H1 (cell line): ENCODE results near the gene RPUSD4. TPM values are rescaled to one million over a fixed set of nuclear protein-coding genes. Genes with fewer than 3 reads are reported as not detected.

Source experiments
- SP4 ChIP-seq: IDR thresholded peaks from 2 replicates; pipeline ENCODE4 v1.6.1; 2012; ENCODE audit warnings: low read length, inconsistent platforms
- polyA plus RNA-seq, 7 experiments: library from polyadenylated mRNA; depleted of rRNA in 3 of 7; stranded (reverse) in 5 of 7; unstranded in 2 of 7; fragments of >200 nt in 5 of 7; fragments of 200-250 nt in 2 of 7; gene quantifications; 1 replicate in 5 of 7; 2 replicates in 1 of 7; 4 replicates in 1 of 7; pipeline versions ENCODE4 v1.2.1 to v1.2.3, GENCODE V29; 2011 to 2013; ENCODE audit warnings: missing spikeins in 2 of 7, mixed read lengths in 2 of 7
- total RNA-seq: library from RNA; stranded (reverse); fragmentation: NEBNext Ultra II Directional; extraction: Animal tissue kit (Norgen Biotek cat#: 25700); gene quantifications from 2 replicates; pipeline ENCODE4 v1.2.1, GENCODE V29; 2021

Gene RPUSD4
- total and polyA plus RNA-seq, 2 of the 8 experiments (the other 6 are each of a cell fraction or from before 2014, with no cell fraction given): 36.1 to 50.7 TPM

- TF ChIP-seq SP4: no peak
Observed at GRCh38 chr11:126229858-126230540, 18.5 kb upstream of the RPUSD4 start (continued).
